ENCODE measurements around the gene CCDC87.
A peak's percentile ranks its signal among the peaks of the same experiment; 100 is the strongest.

GRCh38 chr11:66592457-66593302 lies at the start of gene CCDC87, which contains the start of gene CCS:
- TF ChIP-seq CTCF (IDR thresholded peaks at IDR 0.05; ENCODE audit: low read depth, low read length) (peak; percentile 56), EZH2phosphoT487 (IDR thresholded peaks at IDR 0.05; ENCODE audit: low read depth) (no peak)

All from OCI-LY3 (cell line).